CD14-positive monocyte (primary cell): ENCODE measurements around the gene ZFP36. TPM values are rescaled to one million over a fixed set of nuclear protein-coding genes. Genes with fewer than 3 reads are reported as not detected.

Source experiments
- DNase-seq, 3 donors: peaks; one replicate each; pipeline ENCODE4 v3.0.0-alpha.2; 2011 to 2022
- H2AFZ ChIP-seq: 2 replicates; pipeline ENCODE4 v1.6.0; 2012; ENCODE audit warnings: mild to moderate bottlenecking, low read depth, low read length, inconsistent platforms; ENCODE audit not compliant: insufficient read depth, poor library complexity, severe bottlenecking
- H3K27ac ChIP-seq, 2 donors: 1 replicate in 1 of 2; 2 replicates in 1 of 2; pipeline ENCODE4 v1.5.1; 2012 to 2013; ENCODE audit warnings: low read length in 2 of 2, control low read depth in 1 of 2, inconsistent platforms in 1 of 2, low read depth in 1 of 2, mild to moderate bottlenecking in 1 of 2
- H3K27me3 ChIP-seq, 2 donors: one replicate each; pipeline versions ENCODE4 v1.6.0 to v1.6.1; 2011 to 2013; ENCODE audit warnings: low read length in 2 of 2; ENCODE audit not compliant: control insufficient read depth in 2 of 2, insufficient read depth in 2 of 2
- H3K36me3 ChIP-seq, 2 donors: replicated peaks in 1 of 2; 1 replicate in 1 of 2; 2 replicates in 1 of 2; pipeline versions ENCODE4 v1.5.1 to v1.6.1; 2012 to 2013; ENCODE audit warnings: low read length in 2 of 2, control low read depth in 1 of 2, inconsistent platforms in 1 of 2, mild to moderate bottlenecking in 1 of 2; ENCODE audit not compliant: insufficient read depth in 2 of 2, control insufficient read depth in 1 of 2
- H3K4me1 ChIP-seq, 2 donors: 1 replicate in 1 of 2; 2 replicates in 1 of 2; pipeline versions ENCODE4 v1.5.1 to v1.6.1; 2012 to 2013; ENCODE audit warnings: low read length in 2 of 2, control low read depth in 1 of 2, inconsistent platforms in 1 of 2, mild to moderate bottlenecking in 1 of 2, moderate library complexity in 1 of 2; ENCODE audit not compliant: insufficient read depth in 2 of 2, control insufficient read depth in 1 of 2
- H3K4me2 ChIP-seq: replicated peaks from 2 replicates; pipeline ENCODE3; 2012; ENCODE audit warnings: low read length, moderate library complexity, mild to moderate bottlenecking; ENCODE audit not compliant: poor library complexity, severe bottlenecking; ENCODE audit errors: extremely low read depth
- H3K4me3 ChIP-seq, 3 experiments: fragments of 200-600 bp in 1 of 3; sonication (generic) in 1 of 3; replicated peaks in 1 of 3; 1 replicate in 2 of 3; 2 replicates in 1 of 3; pipeline ENCODE4 v1.5.1; 2011 to 2013; ENCODE audit warnings: low read length in 3 of 3, mild to moderate bottlenecking in 3 of 3, control low read depth in 2 of 3, low read depth in 2 of 3, inconsistent platforms in 1 of 3, moderate library complexity in 1 of 3
- H3K79me2 ChIP-seq: 2 replicates; pipeline ENCODE4 v1.6.0; 2012; ENCODE audit warnings: mild to moderate bottlenecking, control low read depth, inconsistent platforms, low read length, moderate library complexity; ENCODE audit not compliant: insufficient read depth
- H3K9ac ChIP-seq: 2 replicates; pipeline ENCODE4 v1.6.0; 2017; ENCODE audit warnings: low read length, mild to moderate bottlenecking; ENCODE audit not compliant: insufficient read depth, poor library complexity, severe bottlenecking
- H3K9me3 ChIP-seq, 2 donors: replicated peaks in 1 of 2; 1 replicate in 1 of 2; 2 replicates in 1 of 2; pipeline versions ENCODE4 v1.5.1 to v1.6.1; 2012 to 2013; ENCODE audit warnings: low read length in 2 of 2, control low read depth in 1 of 2; ENCODE audit not compliant: control insufficient read depth in 1 of 2, insufficient read depth in 1 of 2
- H4K20me1 ChIP-seq: 2 replicates; pipeline ENCODE4 v1.6.0; 2012; ENCODE audit warnings: mild to moderate bottlenecking, low read length, control low read depth, moderate library complexity; ENCODE audit not compliant: insufficient read depth
- H3K27ac Mint-ChIP-seq, 7 donors: one replicate each; pipeline ENCODE4 v1.8.0; 2020; ENCODE audit warnings: mild to moderate bottlenecking in 7 of 7, mixed read lengths in 7 of 7, moderate library complexity in 6 of 7, inconsistent platforms in 2 of 7
- H3K27me3 Mint-ChIP-seq, 3 donors: one replicate each; pipeline ENCODE4 v1.8.0; 2021 to 2022; ENCODE audit warnings: low read depth in 3 of 3, mild to moderate bottlenecking in 3 of 3, mixed read lengths in 3 of 3, moderate library complexity in 3 of 3, inconsistent platforms in 1 of 3
- H3K36me3 Mint-ChIP-seq, 2 donors: one replicate each; pipeline ENCODE4 v1.8.0; 2020; ENCODE audit warnings: mixed read lengths in 2 of 2, inconsistent platforms in 1 of 2, mild to moderate bottlenecking in 1 of 2
- H3K4me1 Mint-ChIP-seq: one replicate; pipeline ENCODE4 v1.8.0; 2020; ENCODE audit warnings: mild to moderate bottlenecking, mixed read lengths
- H3K4me3 Mint-ChIP-seq, 2 donors: one replicate each; pipeline ENCODE4 v1.8.0; 2020; ENCODE audit warnings: mild to moderate bottlenecking in 2 of 2, mixed read lengths in 2 of 2, moderate library complexity in 1 of 2
- H3K9me3 Mint-ChIP-seq, 7 donors: one replicate each; pipeline ENCODE4 v1.8.0; 2020 to 2022; ENCODE audit warnings: mixed read lengths in 7 of 7, mild to moderate bottlenecking in 6 of 7, moderate library complexity in 6 of 7, inconsistent platforms in 2 of 7
- WGBS: methylation state at CpG from one replicate; pipeline ENCODE4 v1.1.5; 2013; ENCODE audit warnings: missing lambda C conversion rate; ENCODE audit not compliant: insufficient coverage; 5-methylcytosine and 5-hydroxymethylcytosine counted together
- intact Hi-C, 2 donors: fragments of 100-400 bp; cut with micrococcal nuclease; formaldehyde crosslinking; loops; one replicate each; pipeline versions ENCODE4 v1.15.0 to v1.15.1; 2023
- polyA plus RNA-seq, 3 donors: library from polyadenylated mRNA; depleted of rRNA in 1 of 3; unstranded in 2 of 3; stranded (reverse) in 1 of 3; fragments of 300-500 nt in 2 of 3; fragments of >200 nt in 1 of 3; fragmentation: Illumina TruSeq in 2 of 3; gene quantifications; 1 replicate in 2 of 3; 2 replicates in 1 of 3; pipeline ENCODE4 v1.2.3, GENCODE V29; 2012 to 2021
- TF ChIP-seq, protein P1 (sequence below): fragments of 200-600 bp; IDR thresholded peaks from one replicate; pipeline ENCODE4 v1.8.0; 2022; ENCODE audit warnings: antibody characterized with exemption, mild to moderate bottlenecking

ZFP36 gene
- polyA plus RNA-seq, 3 donors = 473 to 2,084 (median 632) TPM

DNA sequence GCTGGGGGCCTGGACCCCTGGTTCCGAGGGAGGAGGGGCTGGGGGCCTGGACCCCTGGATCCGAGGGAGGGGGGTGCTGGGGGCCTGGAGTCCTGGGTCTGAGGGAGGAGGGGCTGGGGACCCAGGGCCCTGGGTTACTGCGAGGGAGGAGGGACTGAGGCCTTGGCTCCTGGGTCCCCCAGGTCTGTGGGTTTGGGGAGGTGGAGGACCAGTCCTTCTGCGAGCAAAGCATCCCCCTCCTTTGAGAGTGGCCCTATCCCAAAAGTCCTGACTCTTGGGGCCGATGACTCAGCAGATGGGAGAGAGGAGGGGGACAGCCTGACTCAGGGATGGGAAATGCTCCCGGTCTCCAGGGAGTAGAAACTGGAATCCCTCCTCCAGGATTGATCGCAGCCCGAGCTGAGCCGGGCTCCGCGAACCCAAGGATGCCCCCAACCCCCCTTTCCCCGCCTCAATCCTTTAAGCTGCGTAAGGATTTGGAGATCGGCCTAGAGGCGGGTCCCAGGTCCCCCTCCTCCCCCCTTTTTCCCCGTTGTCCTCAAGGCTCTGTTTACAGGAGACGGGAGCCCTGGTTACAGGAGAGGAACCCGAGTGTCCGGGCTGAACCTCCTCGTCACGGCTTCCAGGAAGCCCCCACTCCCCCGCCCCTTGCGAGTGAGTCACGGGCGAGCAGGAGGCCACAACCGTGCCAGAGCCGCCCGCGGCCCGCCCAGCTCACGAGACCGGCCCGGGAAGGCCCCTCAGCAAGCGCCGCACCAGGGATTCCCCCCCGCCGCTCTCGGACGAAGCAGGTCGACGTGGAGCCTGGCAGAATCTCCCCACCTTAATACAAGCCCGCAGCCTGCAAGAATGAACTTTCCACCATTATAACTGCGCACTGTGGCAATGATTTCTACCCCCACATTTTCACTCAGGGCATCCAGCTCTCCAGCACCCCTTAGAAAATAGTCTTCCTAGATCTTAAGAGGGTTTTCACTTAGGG, 3.0 kb upstream of the ZFP36 start:
- TF ChIP-seq, protein P1, sequence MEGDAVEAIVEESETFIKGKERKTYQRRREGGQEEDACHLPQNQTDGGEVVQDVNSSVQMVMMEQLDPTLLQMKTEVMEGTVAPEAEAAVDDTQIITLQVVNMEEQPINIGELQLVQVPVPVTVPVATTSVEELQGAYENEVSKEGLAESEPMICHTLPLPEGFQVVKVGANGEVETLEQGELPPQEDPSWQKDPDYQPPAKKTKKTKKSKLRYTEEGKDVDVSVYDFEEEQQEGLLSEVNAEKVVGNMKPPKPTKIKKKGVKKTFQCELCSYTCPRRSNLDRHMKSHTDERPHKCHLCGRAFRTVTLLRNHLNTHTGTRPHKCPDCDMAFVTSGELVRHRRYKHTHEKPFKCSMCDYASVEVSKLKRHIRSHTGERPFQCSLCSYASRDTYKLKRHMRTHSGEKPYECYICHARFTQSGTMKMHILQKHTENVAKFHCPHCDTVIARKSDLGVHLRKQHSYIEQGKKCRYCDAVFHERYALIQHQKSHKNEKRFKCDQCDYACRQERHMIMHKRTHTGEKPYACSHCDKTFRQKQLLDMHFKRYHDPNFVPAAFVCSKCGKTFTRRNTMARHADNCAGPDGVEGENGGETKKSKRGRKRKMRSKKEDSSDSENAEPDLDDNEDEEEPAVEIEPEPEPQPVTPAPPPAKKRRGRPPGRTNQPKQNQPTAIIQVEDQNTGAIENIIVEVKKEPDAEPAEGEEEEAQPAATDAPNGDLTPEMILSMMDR = no peak
- H3K79me2 ChIP-seq = peaks cover 96% of the 10 kb centered on the region
- H3K4me2 ChIP-seq = peak overlapping the region; percentile 75
- intact Hi-C loops = loop anchor here in 1 of 2 donors (5.0 kb wide), 1 partner anchor 721 kb away; no protein-coding TSS in a partner anchor
- peak; percentile 100 for DNase-seq
- H2AFZ ChIP-seq = no peak overlapping the region
- Mint-ChIP-seq H3K4me1 (peaks cover 56% of the 10 kb centered on the region), H3K36me3 (peaks cover 29 to 39% of the 10 kb centered on the region in 2 donors), H3K9me3 (peaks cover 2 to 19% (median 15%) of the 10 kb centered on the region in 7 donors), H3K27ac (peak overlapping the region; percentile 98 to 100 (median 100)), H3K4me3 (peak overlapping the region; percentile 90 to 92), H3K27me3 (peaks cover 0 to 11% (median 5%) of the 10 kb centered on the region in 3 donors)
- peak overlapping the region; percentile 98 to 99 for H3K27ac ChIP-seq
- under 1% methylated on average over 37 of the region's 43 CpGs for WGBS
- peak overlapping the region; percentile 48 to 96 (median 61) for H3K4me3 ChIP-seq
- peak overlapping the region; percentile 100 for H3K9ac ChIP-seq
- no peaks in the 10 kb centered on the region for H3K27me3 ChIP-seq
- peaks cover 25% of the 10 kb centered on the region for H4K20me1 ChIP-seq
- H3K36me3 ChIP-seq = peaks cover 19% of the 10 kb centered on the region in 2 donors
- no peaks in the 10 kb centered on the region for H3K9me3 ChIP-seq
- H3K4me1 ChIP-seq = peaks cover 68 to 70% of the 10 kb centered on the region in 2 donors

DNA sequence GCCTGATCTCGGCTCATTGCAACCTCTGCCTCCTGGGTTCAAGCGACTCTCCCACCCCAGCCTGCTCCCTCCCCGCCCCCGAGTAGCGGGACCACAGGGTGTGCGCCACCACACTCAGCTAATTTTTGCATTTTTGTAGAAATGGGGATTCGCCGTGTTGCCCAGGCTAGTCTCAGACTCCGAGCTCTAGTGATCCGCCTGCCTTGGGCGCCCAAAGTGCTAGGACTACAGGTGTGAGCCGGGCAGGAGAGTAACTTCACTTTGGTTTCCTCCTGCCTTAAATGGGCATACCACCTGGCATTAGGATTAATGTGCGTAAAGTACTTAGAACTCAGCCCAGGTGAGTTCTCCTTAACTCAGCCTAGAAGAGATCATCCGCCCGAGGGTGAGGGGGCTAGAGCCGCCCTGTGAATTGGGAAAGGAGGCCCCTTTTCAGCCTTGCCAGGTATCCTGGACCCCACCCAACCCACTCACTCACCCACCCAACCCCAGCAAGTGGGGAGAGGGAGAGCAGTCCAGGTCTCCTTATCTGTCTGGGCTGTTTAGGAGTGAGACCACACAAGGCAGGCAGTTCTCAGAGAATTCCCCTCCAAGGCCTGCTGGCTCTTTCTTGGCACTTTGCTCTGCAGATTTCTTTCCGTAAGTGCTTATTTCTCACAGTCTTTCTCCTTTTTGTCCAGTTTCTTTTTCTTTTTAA, 1.2 kb upstream of the ZFP36 start:
- Mint-ChIP-seq H3K9me3 (peaks cover 4 to 22% (median 18%) of the 10 kb centered on the region in 7 donors), H3K4me3 (peak overlapping the region; percentile 92 to 100), H3K4me1 (peaks cover 41% of the 10 kb centered on the region), H3K36me3 (peaks cover 28 to 40% of the 10 kb centered on the region in 2 donors), H3K27me3 (peaks cover 0 to 21% (median 9%) of the 10 kb centered on the region in 3 donors), H3K27ac (peak overlapping the region; percentile 98 to 100 (median 100))
- TF ChIP-seq, protein P1 = no peak
- 97% methylated on average over 7 of the region's 17 CpGs for WGBS
- peak overlapping the region; percentile 86 for H3K4me2 ChIP-seq
- H3K4me1 ChIP-seq = peaks cover 53 to 54% of the 10 kb centered on the region in 2 donors
- peak overlapping the region; percentile 76 to 96 (median 89) for H3K4me3 ChIP-seq
- no peaks in the 10 kb centered on the region for H3K27me3 ChIP-seq
- H3K27ac ChIP-seq = peak overlapping the region; percentile 98 to 99
- no peak overlapping the region for H2AFZ ChIP-seq
- DNase-seq = no peak
- peak overlapping the region; percentile 100 for H3K9ac ChIP-seq
- H3K9me3 ChIP-seq = no peaks in the 10 kb centered on the region
- H3K79me2 ChIP-seq = peaks cover 96% of the 10 kb centered on the region
- H3K36me3 ChIP-seq = peaks cover 23% of the 10 kb centered on the region in 2 donors
- peaks cover 42% of the 10 kb centered on the region for H4K20me1 ChIP-seq
- intact Hi-C loops = no loop called here
